Natural killer cell (primary cell): ENCODE measurements around the gene ATP2A3. TPM values are rescaled to one million over a fixed set of nuclear protein-coding genes. Genes with fewer than 3 reads are reported as not detected.

Experiments used
- ATAC-seq, 3 donors: fragments of 150-1000 bp in 2 of 3; fragments of 200-7000 bp in 1 of 3; cut with Tn5 transposase; 1 replicate in 1 of 3; 2 replicates in 2 of 3; pipeline ENCODE4 v1.10.0; 2021; ENCODE audit warnings: mild to moderate bottlenecking in 2 of 3, moderate library complexity in 2 of 3
- DNase-seq, 2 donors: peaks; one replicate each; pipeline versions ENCODE4 v3.0.0 to v3.0.0-alpha.2; 2013 to 2021; ENCODE audit warnings: mixed read lengths in 1 of 2
- H3K27ac ChIP-seq: one replicate; pipeline ENCODE4 v1.5.1; 2013; ENCODE audit warnings: mild to moderate bottlenecking, low read length
- H3K27me3 ChIP-seq: one replicate; pipeline ENCODE4 v1.6.1; 2013; ENCODE audit warnings: low read length; ENCODE audit not compliant: control insufficient read depth, insufficient read depth
- H3K36me3 ChIP-seq: one replicate; pipeline ENCODE4 v1.6.1; 2013; ENCODE audit warnings: low read length; ENCODE audit not compliant: control insufficient read depth, insufficient read depth
- H3K4me1 ChIP-seq: one replicate; pipeline ENCODE4 v1.6.1; 2013; ENCODE audit warnings: low read length; ENCODE audit not compliant: control insufficient read depth, insufficient read depth
- H3K4me3 ChIP-seq: one replicate; pipeline ENCODE4 v1.5.1; 2013; ENCODE audit warnings: low read length
- H3K9me3 ChIP-seq: one replicate; pipeline ENCODE4 v1.6.1; 2013; ENCODE audit warnings: low read length; ENCODE audit not compliant: control insufficient read depth, insufficient read depth
- H3K27ac Mint-ChIP-seq, 2 donors: one replicate each; pipeline ENCODE4 v1.8.0; 2022; ENCODE audit warnings: mild to moderate bottlenecking in 2 of 2, mixed read lengths in 2 of 2, moderate library complexity in 1 of 2
- H3K27me3 Mint-ChIP-seq, 2 donors: one replicate each; pipeline ENCODE4 v1.8.0; 2022; ENCODE audit warnings: low read depth in 2 of 2, mixed read lengths in 2 of 2
- H3K36me3 Mint-ChIP-seq: one replicate; pipeline ENCODE4 v1.8.0; 2022; ENCODE audit warnings: mixed read lengths
- H3K4me1 Mint-ChIP-seq, 2 donors: one replicate each; pipeline ENCODE4 v1.8.0; 2022; ENCODE audit warnings: mixed read lengths in 2 of 2
- H3K4me3 Mint-ChIP-seq: one replicate; pipeline ENCODE4 v1.8.0; 2022; ENCODE audit warnings: mild to moderate bottlenecking, moderate library complexity, mixed read lengths
- H3K9me3 Mint-ChIP-seq, 2 donors: one replicate each; pipeline ENCODE4 v1.8.0; 2022; ENCODE audit warnings: mixed read lengths in 2 of 2
- WGBS: methylation state at CpG from one replicate; pipeline ENCODE4 v1.1.7; 2013; ENCODE audit warnings: missing lambda C conversion rate; ENCODE audit not compliant: insufficient coverage; 5-methylcytosine and 5-hydroxymethylcytosine counted together
- intact Hi-C: fragments of 100-400 bp; cut with micrococcal nuclease; formaldehyde crosslinking; loops from one replicate; pipeline ENCODE4 v1.14.2; 2022
- total RNA-seq, 4 donors: library from RNA; stranded (reverse); fragments of 120-200 nt in 1 of 4; gene quantifications; one replicate each; pipeline versions ENCODE4 v1.2.3 to v1.2.4, GENCODE V29; 2013 to 2022
- TF ChIP-seq, protein P1 (sequence below): fragments of 200-600 bp; IDR thresholded peaks from one replicate; pipeline ENCODE4 v1.8.0; 2022; ENCODE audit warnings: antibody characterized with exemption

The ATP2A3 gene
- total RNA-seq, 3 donors from 2014 or later (not counting 1 experiment from before 2014, with no cell fraction given): 326 to 397 (median 377) TPM

DNA sequence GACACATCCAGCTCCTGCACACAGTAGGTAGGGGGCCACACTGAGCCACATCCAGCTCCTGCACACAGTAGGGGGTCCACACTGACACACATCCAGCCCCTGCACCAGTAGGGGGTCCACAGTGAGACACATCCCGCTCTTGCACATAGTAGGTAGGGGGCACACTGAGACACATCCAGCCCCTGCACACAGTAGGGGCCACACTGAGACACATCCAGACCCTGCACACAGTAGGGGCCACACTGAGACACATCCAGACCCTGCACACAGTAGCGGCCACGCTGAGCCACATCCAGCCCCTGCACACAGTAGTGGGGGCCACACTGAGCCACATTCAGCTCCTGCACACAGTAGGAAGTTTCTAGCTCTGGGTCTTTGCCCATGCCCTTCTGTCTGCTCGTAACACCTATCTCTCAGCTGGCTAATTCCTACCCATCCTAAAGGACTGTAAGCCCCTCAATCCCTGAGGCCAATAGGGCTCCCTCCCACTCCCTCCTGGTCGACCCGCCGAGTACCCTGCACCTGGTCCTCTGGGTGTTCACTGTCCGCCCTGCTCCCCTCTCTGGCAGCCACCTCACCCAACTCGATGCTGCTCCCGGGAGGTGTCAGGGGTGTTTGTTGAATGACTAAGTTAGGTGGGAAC, 9.4 kb upstream of the ATP2A3 start:
- Mint-ChIP-seq H3K4me3 (no peak overlapping the region), H3K36me3 (no peaks in the 10 kb centered on the region), H3K27me3 (no peaks in the 10 kb centered on the region), H3K27ac (peak overlapping the region in 1 of 2 donors; percentile 65), H3K9me3 (no peaks in the 10 kb centered on the region), H3K4me1 (peaks cover 17 to 30% of the 10 kb centered on the region in 2 donors)
- ATAC-seq: no peak
- Histone ChIP-seq H3K36me3 (no peaks in the 10 kb centered on the region), H3K27me3 (no peaks in the 10 kb centered on the region), H3K9me3 (peaks cover 6% of the 10 kb centered on the region), H3K4me1 (peaks cover 23% of the 10 kb centered on the region), H3K27ac (no peak overlapping the region), H3K4me3 (no peak overlapping the region)
- no peak for DNase-seq
- 87% methylated on average over 8 of the region's 10 CpGs for WGBS
- TF ChIP-seq, protein P1, sequence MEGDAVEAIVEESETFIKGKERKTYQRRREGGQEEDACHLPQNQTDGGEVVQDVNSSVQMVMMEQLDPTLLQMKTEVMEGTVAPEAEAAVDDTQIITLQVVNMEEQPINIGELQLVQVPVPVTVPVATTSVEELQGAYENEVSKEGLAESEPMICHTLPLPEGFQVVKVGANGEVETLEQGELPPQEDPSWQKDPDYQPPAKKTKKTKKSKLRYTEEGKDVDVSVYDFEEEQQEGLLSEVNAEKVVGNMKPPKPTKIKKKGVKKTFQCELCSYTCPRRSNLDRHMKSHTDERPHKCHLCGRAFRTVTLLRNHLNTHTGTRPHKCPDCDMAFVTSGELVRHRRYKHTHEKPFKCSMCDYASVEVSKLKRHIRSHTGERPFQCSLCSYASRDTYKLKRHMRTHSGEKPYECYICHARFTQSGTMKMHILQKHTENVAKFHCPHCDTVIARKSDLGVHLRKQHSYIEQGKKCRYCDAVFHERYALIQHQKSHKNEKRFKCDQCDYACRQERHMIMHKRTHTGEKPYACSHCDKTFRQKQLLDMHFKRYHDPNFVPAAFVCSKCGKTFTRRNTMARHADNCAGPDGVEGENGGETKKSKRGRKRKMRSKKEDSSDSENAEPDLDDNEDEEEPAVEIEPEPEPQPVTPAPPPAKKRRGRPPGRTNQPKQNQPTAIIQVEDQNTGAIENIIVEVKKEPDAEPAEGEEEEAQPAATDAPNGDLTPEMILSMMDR: no peak
- intact Hi-C loops: no loop called here

GRCh38 chr17:3972931-3973330, 8.7 kb upstream of the ATP2A3 start:
- peaks cover 17 to 30% of the 10 kb centered on the region in 2 donors for H3K4me1 Mint-ChIP-seq
- TF ChIP-seq, protein P1: no peak
- peaks cover 6% of the 10 kb centered on the region for H3K9me3 ChIP-seq
- ATAC-seq: no peak
- H3K36me3 ChIP-seq: no peaks in the 10 kb centered on the region
- peak overlapping the region; percentile 42 for H3K4me3 Mint-ChIP-seq
- no peak overlapping the region for H3K4me3 ChIP-seq
- intact Hi-C loops: no loop called here
- H3K4me1 ChIP-seq: peaks cover 27% of the 10 kb centered on the region
- peak overlapping the region in 1 of 2 donors; percentile 53 for H3K27ac Mint-ChIP-seq
- H3K36me3 Mint-ChIP-seq: no peaks in the 10 kb centered on the region
- H3K27ac ChIP-seq: no peak overlapping the region
- no peaks in the 10 kb centered on the region for H3K27me3 Mint-ChIP-seq
- WGBS: 40% methylated on average over 5 of the region's 5 CpGs
- DNase-seq: no peak
- no peaks in the 10 kb centered on the region for H3K9me3 Mint-ChIP-seq
- no peaks in the 10 kb centered on the region for H3K27me3 ChIP-seq

GRCh38 chr17:3972281-3972731, 8.1 kb upstream of the ATP2A3 start:
- 6% methylated on average over 15 of the region's 15 CpGs for WGBS
- Mint-ChIP-seq H3K27ac (peak overlapping the region in 1 of 2 donors; percentile 53), H3K36me3 (no peaks in the 10 kb centered on the region), H3K4me3 (peak overlapping the region; percentile 68), H3K27me3 (no peaks in the 10 kb centered on the region), H3K4me1 (peaks cover 17 to 30% of the 10 kb centered on the region in 2 donors), H3K9me3 (no peaks in the 10 kb centered on the region)
- TF ChIP-seq, protein P1: no peak
- intact Hi-C loops: no loop called here
- Histone ChIP-seq H3K36me3 (no peaks in the 10 kb centered on the region), H3K27me3 (no peaks in the 10 kb centered on the region), H3K9me3 (peaks cover 6% of the 10 kb centered on the region), H3K27ac (no peak overlapping the region), H3K4me1 (peaks cover 29% of the 10 kb centered on the region), H3K4me3 (no peak overlapping the region)
- peak; percentile 31 to 57 (median 48) for ATAC-seq
- DNase-seq: peak in 1 of 2 donors; percentile 48

- 97% methylated on average over 6 of the region's 6 CpGs for WGBS
- Mint-ChIP-seq H3K27ac (no peak overlapping the region), H3K27me3 (no peaks in the 10 kb centered on the region), H3K9me3 (no peaks in the 10 kb centered on the region), H3K4me3 (no peak overlapping the region), H3K36me3 (no peaks in the 10 kb centered on the region), H3K4me1 (peaks cover 17 to 30% of the 10 kb centered on the region in 2 donors)
- intact Hi-C loops: no loop called here
- Histone ChIP-seq H3K9me3 (peaks cover 6% of the 10 kb centered on the region), H3K27ac (no peak overlapping the region), H3K27me3 (no peaks in the 10 kb centered on the region), H3K4me3 (no peak overlapping the region), H3K4me1 (peaks cover 38% of the 10 kb centered on the region), H3K36me3 (no peaks in the 10 kb centered on the region)
- ATAC-seq: no peak
- TF ChIP-seq, protein P1: no peak
- no peak for DNase-seq
Measured at GRCh38 chr17:3970668-3971067, 6.4 kb upstream of the ATP2A3 start.
